HL-60/S4 treated with retinoic acid at 250 ng/mL for 4 days and 3 days (cell line): ENCODE measurements around the gene C1orf210.

Experiments used
- in situ Hi-C: fragments of 300-500 bp; cut with MboI; formaldehyde crosslinking; loops from 2 replicates; pipeline ENCODE4 v1.7.0; 2022; ENCODE audit warnings: low sequenced_read_pairs

Gene C1orf210

GRCh38 chr1:43285269-43285990 is at the start of gene C1orf210:
Gene C1orf210, minus strand, starts transcription at chr1:43285581. Its CDS starts 2,311 bp downstream, at chr1:43283270.
- in situ Hi-C loops = no loop called here

GRCh38 chr1:43334453-43335205 is 49.2 kb upstream of the C1orf210 start:
- in situ Hi-C loops = no loop called here

- in situ Hi-C loops = no loop called here
These were observed 46.3 kb upstream of the C1orf210 start for GRCh38 chr1:43331688-43332087.

GRCh38 chr1:43329995-43330751 is 44.8 kb upstream of the C1orf210 start:
- in situ Hi-C loops = no loop called here

- in situ Hi-C loops = no loop called here
These were observed 42.3 kb upstream of the C1orf210 start for GRCh38 chr1:43327549-43328292.

- in situ Hi-C loops = no loop called here
These were observed 40.0 kb upstream of the C1orf210 start for GRCh38 chr1:43325381-43325780.

GRCh38 chr1:43324810-43325209 is 39.4 kb upstream of the C1orf210 start:
- in situ Hi-C loops = no loop called here

GRCh38 chr1:43322506-43322905 is 37.1 kb upstream of the C1orf210 start:
- in situ Hi-C loops = no loop called here

GRCh38 chr1:43321331-43321891 is 36.0 kb upstream of the C1orf210 start:
- in situ Hi-C loops = no loop called here

- in situ Hi-C loops = no loop called here
These were observed 34.4 kb upstream of the C1orf210 start for GRCh38 chr1:43319766-43320165.

GRCh38 chr1:43319288-43319687 is 33.9 kb upstream of the C1orf210 start:
- in situ Hi-C loops = no loop called here

- in situ Hi-C loops = no loop called here
These were observed 33.5 kb upstream of the C1orf210 start for GRCh38 chr1:43318831-43319230.

GRCh38 chr1:43317817-43318471 is 32.6 kb upstream of the C1orf210 start:
- in situ Hi-C loops = no loop called here

GRCh38 chr1:43316738-43317520 is 31.5 kb upstream of the C1orf210 start:
- in situ Hi-C loops = no loop called here

- in situ Hi-C loops = no loop called here
These were observed 30.8 kb upstream of the C1orf210 start for GRCh38 chr1:43315963-43316737.

GRCh38 chr1:43315481-43315880 is 30.1 kb upstream of the C1orf210 start:
- in situ Hi-C loops = no loop called here

- in situ Hi-C loops = no loop called here
These were observed 28.9 kb upstream of the C1orf210 start for GRCh38 chr1:43314233-43314632.

- in situ Hi-C loops = no loop called here
These were observed 28.4 kb upstream of the C1orf210 start for GRCh38 chr1:43313771-43314170.
